Activated CD4-positive, alpha-beta T cell treated with anti-CD3 and anti-CD28 coated beads for 4 hours (primary cell): ENCODE data around the gene SLC9A9.
A peak's percentile ranks its signal among the peaks of the same experiment; 100 is the strongest.

ENCODE experiments used
- DNase-seq, 2 donors: peaks; one replicate each; pipeline ENCODE4 v3.0.0-alpha.2; 2020

Gene SLC9A9

GRCh38 chr3:143676021-143676420 is 172.2 kb downstream of the SLC9A9 start:
- DNase-seq = no peak

- DNase-seq = peak; percentile 59 to 80
Observed at GRCh38 chr3:143674100-143674968, 173.9 kb downstream of the SLC9A9 start.

- DNase-seq = no peak
Observed at GRCh38 chr3:143672396-143673165, 175.7 kb downstream of the SLC9A9 start.

- DNase-seq = no peak
Observed at GRCh38 chr3:143671626-143672025, 176.6 kb downstream of the SLC9A9 start.

- no peak for DNase-seq
Observed at GRCh38 chr3:143668924-143669790, 179.1 kb downstream of the SLC9A9 start.

- no peak for DNase-seq
Observed at GRCh38 chr3:143668385-143668784, 179.9 kb downstream of the SLC9A9 start.

- no peak for DNase-seq
Observed at GRCh38 chr3:143661677-143662076, 186.6 kb downstream of the SLC9A9 start.

- no peak for DNase-seq
Observed at GRCh38 chr3:143658861-143659260, 189.4 kb downstream of the SLC9A9 start.

GRCh38 chr3:143658116-143658515 is 190.2 kb downstream of the SLC9A9 start:
- DNase-seq = no peak

GRCh38 chr3:143657391-143657790 is 190.9 kb downstream of the SLC9A9 start:
- no peak for DNase-seq

GRCh38 chr3:143654906-143655305 is 193.4 kb downstream of the SLC9A9 start:
- DNase-seq = no peak

- no peak for DNase-seq
Observed at GRCh38 chr3:143653935-143654334, 194.3 kb downstream of the SLC9A9 start.

GRCh38 chr3:143653493-143653892 is 194.8 kb downstream of the SLC9A9 start:
- no peak for DNase-seq

GRCh38 chr3:143652118-143652517 is 196.2 kb downstream of the SLC9A9 start:
- DNase-seq = no peak

- DNase-seq = no peak
Observed at GRCh38 chr3:143650827-143651226, 197.4 kb downstream of the SLC9A9 start.

GRCh38 chr3:143650120-143650519 is 198.1 kb downstream of the SLC9A9 start:
- no peak for DNase-seq

- DNase-seq = no peak
Observed at GRCh38 chr3:143648708-143649107, 199.6 kb downstream of the SLC9A9 start.

GRCh38 chr3:143648218-143648617 is 200.1 kb downstream of the SLC9A9 start:
- DNase-seq = no peak

GRCh38 chr3:143644370-143645089 is 203.7 kb downstream of the SLC9A9 start:
- DNase-seq = no peak

GRCh38 chr3:143643905-143644304 is 204.4 kb downstream of the SLC9A9 start:
- DNase-seq = no peak

- no peak for DNase-seq
Observed at GRCh38 chr3:143640774-143641173, 207.5 kb downstream of the SLC9A9 start.

GRCh38 chr3:143637133-143637532 is 211.1 kb downstream of the SLC9A9 start:
- DNase-seq = no peak
